Stimulated activated CD8-positive, alpha-beta memory T cell treated with anti-CD3 and anti-CD28 coated beads, Interleukin-15, amount 100 ng/mL, for 1 hour (primary cell): Measurements from ENCODE around the gene EIF3J.
A peak's percentile ranks its signal among the peaks of the same experiment; 100 is the strongest.
"Not testable (repeated sequence)": the region's sequence is repeated elsewhere in the genome, so short reads cannot be mapped to it uniquely, and the experiment has no call there.

Experiments used
- DNase-seq: peaks from one replicate; pipeline ENCODE4 v3.0.0-alpha.2; 2020; ENCODE audit warnings: low read depth

EIF3J gene

GRCh38 chr15:44536962-44537734, at the start of gene EIF3J:
Gene EIF3J, plus strand, starts transcription at chr15:44537147. Its CDS starts 48 bp downstream, at chr15:44537195.
- DNase-seq, result peak; percentile 82

- no peak for DNase-seq
Measured at GRCh38 chr15:44489464-44489863, 47.5 kb upstream of the EIF3J start.

- no peak for DNase-seq
Measured at GRCh38 chr15:44490622-44491021, 46.3 kb upstream of the EIF3J start.

- no peak for DNase-seq
Measured at GRCh38 chr15:44492040-44492439, 44.9 kb upstream of the EIF3J start.

GRCh38 chr15:44492672-44493071, 44.3 kb upstream of the EIF3J start:
- no peak for DNase-seq

GRCh38 chr15:44495562-44495961, 41.4 kb upstream of the EIF3J start:
- DNase-seq, result no peak

GRCh38 chr15:44500555-44500954, 36.4 kb upstream of the EIF3J start:
- DNase-seq, result no peak

GRCh38 chr15:44501768-44502366, 35.1 kb upstream of the EIF3J start:
- no peak for DNase-seq

- no peak for DNase-seq
Measured at GRCh38 chr15:44516436-44516835, 20.5 kb upstream of the EIF3J start.

GRCh38 chr15:44519537-44519936, 17.4 kb upstream of the EIF3J start:
- no peak for DNase-seq

GRCh38 chr15:44525018-44525417, 11.9 kb upstream of the EIF3J start:
- no peak for DNase-seq

- DNase-seq, result no peak
Measured at GRCh38 chr15:44527241-44527640, 9.7 kb upstream of the EIF3J start.

GRCh38 chr15:44529864-44530604, 6.9 kb upstream of the EIF3J start:
- DNase-seq, result no peak

GRCh38 chr15:44530653-44531052, 6.3 kb upstream of the EIF3J start:
- no peak for DNase-seq

GRCh38 chr15:44532275-44532674, 4.7 kb upstream of the EIF3J start:
- not testable (repeated sequence) for DNase-seq

- no peak for DNase-seq
Measured at GRCh38 chr15:44532689-44533088, 4.3 kb upstream of the EIF3J start.

- no peak for DNase-seq
Measured at GRCh38 chr15:44535092-44535491, 1.9 kb upstream of the EIF3J start.

- DNase-seq, result no peak
Measured at GRCh38 chr15:44535523-44536301, 1.2 kb upstream of the EIF3J start.

GRCh38 chr15:44536302-44536961, 515 bp upstream of the EIF3J start:
- no peak for DNase-seq

- no peak for DNase-seq
Measured at GRCh38 chr15:44537735-44538240, 841 bp downstream of the EIF3J start.

GRCh38 chr15:44541282-44541958, 4.5 kb downstream of the EIF3J start:
- no peak for DNase-seq
